ENCODE data around the gene CTU1.
A peak's percentile ranks its signal among the peaks of the same experiment; 100 is the strongest.

The CTU1 gene

DNA sequence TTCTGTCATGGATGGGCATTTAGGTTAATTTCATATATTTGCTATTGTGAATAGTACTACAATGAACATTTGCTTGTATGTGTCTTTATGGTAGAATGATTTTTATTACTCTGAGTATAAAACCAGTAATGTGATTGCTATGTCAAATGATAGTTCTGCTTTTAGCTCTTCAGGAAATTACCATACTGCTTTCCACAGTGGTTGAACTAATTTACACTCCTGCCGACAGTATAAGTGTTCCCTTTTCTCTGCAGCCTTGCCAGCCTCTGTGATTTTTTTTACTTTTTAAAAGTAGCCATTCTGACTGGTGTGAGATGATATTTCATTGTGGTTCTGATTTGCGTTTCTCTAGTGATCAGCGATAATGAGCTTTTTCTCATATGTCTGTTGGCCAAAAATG, 40.4 kb upstream of the CTU1 start:
- Histone ChIP-seq H3K36me3 (ENCODE audit: low read depth) (no peaks in the 10 kb centered on the region), H3K4me1 (ENCODE audit: insufficient read depth, poor library complexity, severe bottlenecking) (no peaks in the 10 kb centered on the region), H3K9me3 (ENCODE audit: severe bottlenecking) (no peaks in the 10 kb centered on the region), H3K27me3 (ENCODE audit: insufficient read depth, poor library complexity, severe bottlenecking) (peaks cover 11% of the 10 kb centered on the region), H3K4me3 (ENCODE audit: severe bottlenecking) (no peak overlapping the region), H3K27ac (ENCODE audit: poor library complexity, severe bottlenecking) (no peak overlapping the region)
- TF ChIP-seq, protein P1, sequence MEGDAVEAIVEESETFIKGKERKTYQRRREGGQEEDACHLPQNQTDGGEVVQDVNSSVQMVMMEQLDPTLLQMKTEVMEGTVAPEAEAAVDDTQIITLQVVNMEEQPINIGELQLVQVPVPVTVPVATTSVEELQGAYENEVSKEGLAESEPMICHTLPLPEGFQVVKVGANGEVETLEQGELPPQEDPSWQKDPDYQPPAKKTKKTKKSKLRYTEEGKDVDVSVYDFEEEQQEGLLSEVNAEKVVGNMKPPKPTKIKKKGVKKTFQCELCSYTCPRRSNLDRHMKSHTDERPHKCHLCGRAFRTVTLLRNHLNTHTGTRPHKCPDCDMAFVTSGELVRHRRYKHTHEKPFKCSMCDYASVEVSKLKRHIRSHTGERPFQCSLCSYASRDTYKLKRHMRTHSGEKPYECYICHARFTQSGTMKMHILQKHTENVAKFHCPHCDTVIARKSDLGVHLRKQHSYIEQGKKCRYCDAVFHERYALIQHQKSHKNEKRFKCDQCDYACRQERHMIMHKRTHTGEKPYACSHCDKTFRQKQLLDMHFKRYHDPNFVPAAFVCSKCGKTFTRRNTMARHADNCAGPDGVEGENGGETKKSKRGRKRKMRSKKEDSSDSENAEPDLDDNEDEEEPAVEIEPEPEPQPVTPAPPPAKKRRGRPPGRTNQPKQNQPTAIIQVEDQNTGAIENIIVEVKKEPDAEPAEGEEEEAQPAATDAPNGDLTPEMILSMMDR (IDR thresholded peaks at IDR 0.05; ENCODE audit: poor library complexity, severe bottlenecking): no peak
- no peak for DNase-seq (ENCODE audit: low spot score)
- ATAC-seq (ENCODE audit: low read depth): no peak

DNA sequence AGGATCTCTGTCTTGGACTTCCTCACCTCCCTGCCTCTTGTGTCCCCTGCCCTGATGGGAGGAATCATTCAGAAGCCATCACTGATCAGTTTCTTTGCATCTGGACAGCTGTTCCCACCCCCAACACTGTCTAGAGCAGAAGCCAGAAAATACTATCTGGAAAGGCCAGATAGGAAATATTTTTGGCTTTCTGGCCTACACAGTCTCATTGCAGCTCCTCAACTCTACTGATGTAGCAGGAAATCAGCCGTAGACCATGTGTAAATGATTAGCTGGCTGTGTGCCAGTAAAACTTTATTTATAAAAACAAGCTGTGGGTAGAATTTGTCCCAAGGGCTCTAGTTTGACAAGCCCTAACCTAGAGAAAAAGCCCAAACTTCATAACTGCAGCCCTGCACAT, 39.5 kb upstream of the CTU1 start:
- peaks cover 8% of the 10 kb centered on the region for H3K27me3 ChIP-seq (ENCODE audit: insufficient read depth, poor library complexity, severe bottlenecking)
- no peaks in the 10 kb centered on the region for H3K9me3 ChIP-seq (ENCODE audit: severe bottlenecking)
- ATAC-seq (ENCODE audit: low read depth): no peak
- TF ChIP-seq, protein P1 (IDR thresholded peaks at IDR 0.05; ENCODE audit: poor library complexity, severe bottlenecking): no peak
- H3K36me3 ChIP-seq (ENCODE audit: low read depth): no peaks in the 10 kb centered on the region
- no peaks in the 10 kb centered on the region for H3K4me1 ChIP-seq (ENCODE audit: insufficient read depth, poor library complexity, severe bottlenecking)
- no peak for DNase-seq (ENCODE audit: low spot score)
- H3K4me3 ChIP-seq (ENCODE audit: severe bottlenecking): no peak overlapping the region
- no peak overlapping the region for H3K27ac ChIP-seq (ENCODE audit: poor library complexity, severe bottlenecking)

DNA sequence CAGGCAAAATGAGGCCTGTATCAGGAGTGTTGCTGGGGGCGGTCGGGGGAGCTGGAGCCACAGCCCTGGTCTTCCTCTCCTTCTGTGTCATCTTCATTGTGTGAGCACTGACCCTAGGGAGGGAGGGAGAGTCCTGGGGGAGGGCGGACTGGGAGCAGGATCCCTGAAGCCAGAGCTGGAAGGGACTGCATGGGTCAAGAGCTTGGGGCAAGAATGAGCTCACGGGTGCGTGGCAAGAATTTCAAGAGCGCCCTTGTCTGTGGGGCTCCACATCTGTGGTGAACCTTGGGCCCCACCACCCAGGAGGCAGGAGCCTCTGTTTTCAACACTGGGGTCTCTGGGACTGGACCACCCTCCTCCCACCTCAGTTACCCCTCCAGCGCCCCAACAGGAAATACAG, 38.5 kb upstream of the CTU1 start:
- DNase-seq (ENCODE audit: low spot score) (no peak), ATAC-seq (ENCODE audit: low read depth) (no peak)
- Histone ChIP-seq H3K9me3 (ENCODE audit: severe bottlenecking) (no peaks in the 10 kb centered on the region), H3K36me3 (ENCODE audit: low read depth) (no peaks in the 10 kb centered on the region), H3K4me3 (ENCODE audit: severe bottlenecking) (no peak overlapping the region), H3K27me3 (ENCODE audit: insufficient read depth, poor library complexity, severe bottlenecking) (peaks cover 5% of the 10 kb centered on the region), H3K27ac (ENCODE audit: poor library complexity, severe bottlenecking) (no peak overlapping the region), H3K4me1 (ENCODE audit: insufficient read depth, poor library complexity, severe bottlenecking) (no peaks in the 10 kb centered on the region)
- TF ChIP-seq, protein P1 (IDR thresholded peaks at IDR 0.05; ENCODE audit: poor library complexity, severe bottlenecking): no peak

DNA sequence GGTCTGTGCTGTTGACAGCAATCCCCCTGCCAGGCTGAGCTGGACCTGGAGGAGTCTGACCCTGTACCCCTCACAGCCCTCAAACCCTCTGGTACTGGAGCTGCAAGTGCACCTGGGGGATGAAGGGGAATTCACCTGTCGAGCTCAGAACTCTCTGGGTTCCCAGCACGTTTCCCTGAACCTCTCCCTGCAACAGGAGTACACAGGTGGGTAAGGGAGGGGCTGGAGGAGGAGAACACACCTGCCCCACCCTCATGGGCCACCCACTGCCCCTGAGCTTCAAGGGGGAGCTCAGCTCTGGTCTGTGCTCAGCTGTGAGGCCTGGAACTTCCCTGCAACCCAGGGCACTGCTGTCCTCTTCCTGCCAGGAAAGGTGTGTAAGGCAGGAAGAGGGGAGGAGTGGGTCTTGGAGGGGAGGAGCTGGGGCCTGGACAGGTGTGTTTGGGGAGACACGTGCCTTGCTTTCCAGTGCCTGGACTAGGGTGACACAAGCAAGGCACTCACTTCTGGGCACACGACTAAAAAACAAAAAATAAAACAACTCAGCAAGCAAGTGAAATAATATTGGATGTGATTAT, 37.8 kb upstream of the CTU1 start:
- peaks cover 13% of the 10 kb centered on the region for H3K27me3 ChIP-seq (ENCODE audit: insufficient read depth, poor library complexity, severe bottlenecking)
- ATAC-seq (ENCODE audit: low read depth) (no peak), DNase-seq (ENCODE audit: low spot score) (no peak)

DNA sequence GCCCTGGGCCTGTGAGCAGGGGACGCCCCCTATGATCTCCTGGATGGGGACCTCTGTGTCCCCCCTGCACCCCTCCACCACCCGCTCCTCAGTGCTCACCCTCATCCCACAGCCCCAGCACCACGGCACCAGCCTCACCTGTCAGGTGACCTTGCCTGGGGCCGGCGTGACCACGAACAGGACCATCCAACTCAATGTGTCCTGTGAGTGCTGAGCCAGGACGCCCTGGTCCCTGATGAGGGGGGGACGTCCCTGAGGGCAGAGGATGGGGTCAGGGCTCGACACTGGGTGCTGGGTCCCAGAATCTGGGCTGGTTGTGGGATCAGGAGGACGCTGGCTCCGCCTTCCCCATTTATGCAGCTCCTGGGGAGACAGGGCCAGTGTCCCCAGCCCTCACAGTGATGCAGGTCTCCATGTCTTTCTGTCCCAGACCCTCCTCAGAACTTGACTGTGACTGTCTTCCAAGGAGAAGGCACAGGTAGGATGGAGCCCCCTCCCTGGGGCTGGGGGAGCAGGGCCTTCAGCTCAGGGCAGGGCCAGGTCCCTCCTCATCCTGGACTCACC, 36.4 kb upstream of the CTU1 start:
- ATAC-seq (ENCODE audit: low read depth): no peak
- no peak overlapping the region for H3K4me3 ChIP-seq (ENCODE audit: severe bottlenecking)
- TF ChIP-seq, protein P1 (IDR thresholded peaks at IDR 0.05; ENCODE audit: poor library complexity, severe bottlenecking): no peak
- H3K27me3 ChIP-seq (ENCODE audit: insufficient read depth, poor library complexity, severe bottlenecking): peaks cover 27% of the 10 kb centered on the region
- no peaks in the 10 kb centered on the region for H3K4me1 ChIP-seq (ENCODE audit: insufficient read depth, poor library complexity, severe bottlenecking)
- no peaks in the 10 kb centered on the region for H3K9me3 ChIP-seq (ENCODE audit: severe bottlenecking)
- H3K27ac ChIP-seq (ENCODE audit: poor library complexity, severe bottlenecking): no peak overlapping the region
- H3K36me3 ChIP-seq (ENCODE audit: low read depth): no peaks in the 10 kb centered on the region
- peak; percentile 60 for DNase-seq (ENCODE audit: low spot score)

More for the DNA sequence above, 37.8 kb upstream of the CTU1 start:
- no peak overlapping the region for H3K27ac ChIP-seq (ENCODE audit: poor library complexity, severe bottlenecking)
- H3K4me3 ChIP-seq (ENCODE audit: severe bottlenecking): no peak overlapping the region
- TF ChIP-seq, protein P1 (IDR thresholded peaks at IDR 0.05; ENCODE audit: poor library complexity, severe bottlenecking): no peak
- no peaks in the 10 kb centered on the region for H3K9me3 ChIP-seq (ENCODE audit: severe bottlenecking)
- no peaks in the 10 kb centered on the region for H3K4me1 ChIP-seq (ENCODE audit: insufficient read depth, poor library complexity, severe bottlenecking)
- H3K36me3 ChIP-seq (ENCODE audit: low read depth): no peaks in the 10 kb centered on the region

All from RWPE2 (cell line).